SH-SY5Y (cell line): Measurements from ENCODE around the gene ZNF777.

Source experiments
- GATA2 ChIP-seq: IDR thresholded peaks from 2 replicates; pipeline ENCODE4 v1.6.1; 2011; ENCODE audit warnings: mild to moderate bottlenecking, low read depth, low read length
- GATA3 ChIP-seq: IDR thresholded peaks from 2 replicates; pipeline ENCODE4 v1.6.1; 2011; ENCODE audit warnings: low read depth, mild to moderate bottlenecking, low read length, moderate library complexity

The ZNF777 gene

DNA sequence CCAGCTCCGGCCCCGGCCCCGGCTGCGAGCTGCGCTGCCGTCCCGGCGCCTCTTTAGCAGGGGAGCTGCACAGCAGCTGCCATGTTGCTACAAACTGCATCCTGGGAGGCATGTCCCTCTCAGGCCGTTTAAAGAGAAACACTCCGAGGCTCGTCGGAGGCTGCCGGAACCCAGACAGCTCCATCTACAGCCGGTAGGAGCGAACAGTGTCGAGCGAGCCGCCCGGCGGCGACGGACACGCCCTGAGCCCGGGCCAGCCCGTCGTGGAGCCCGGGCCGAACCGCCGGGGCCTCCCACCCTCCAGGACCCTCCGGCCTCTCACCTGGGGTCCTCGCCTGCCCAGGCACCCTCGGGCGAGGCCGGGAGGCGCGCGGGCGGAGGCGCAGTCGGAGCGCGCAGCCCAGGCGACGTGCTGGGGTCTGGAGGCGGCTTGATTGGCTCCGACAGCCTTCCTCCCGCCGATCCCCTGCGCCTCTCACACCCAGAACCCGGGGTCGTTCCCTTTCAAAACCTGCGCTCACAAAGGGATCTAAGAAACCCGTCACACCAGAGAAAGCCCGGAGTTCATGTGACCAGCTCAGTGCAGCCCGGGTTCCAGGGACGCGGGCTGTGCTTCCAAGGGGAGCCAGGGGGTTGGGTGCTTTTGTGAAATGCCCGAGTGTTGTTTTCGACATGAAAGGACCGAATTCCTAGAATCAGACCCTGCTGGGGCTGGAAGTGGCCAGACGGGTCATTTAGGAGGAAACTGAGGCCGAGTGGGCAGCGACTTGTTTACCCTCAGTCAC, at the start of gene ZNF777:
TSS of gene ZNF777 (minus strand) at position 570 of the 785 bp plus-strand sequence. CDS start 5,040 bp downstream, outside the sequence.
- TF ChIP-seq GATA3 (no peak), GATA2 (no peak)

DNA sequence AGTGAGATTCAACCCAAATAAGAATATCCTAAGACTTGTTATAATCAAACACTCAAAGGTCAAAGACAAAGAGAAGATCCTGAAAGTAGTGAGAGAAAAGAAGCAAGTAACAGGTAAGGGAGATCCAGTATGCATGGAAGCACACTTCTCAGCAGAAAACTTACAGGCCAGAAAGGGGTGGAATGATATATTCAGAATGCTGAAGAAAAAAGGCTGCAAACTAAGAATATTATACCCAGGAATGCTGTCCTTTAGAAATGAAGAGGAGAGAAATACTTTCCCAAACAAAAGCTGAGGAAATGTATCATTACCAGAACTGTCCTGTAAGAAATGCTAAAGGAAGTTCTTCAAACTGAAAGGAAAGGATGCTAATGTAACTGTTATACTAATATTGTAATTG, 49.4 kb upstream of the ZNF777 start:
- TF ChIP-seq GATA2 (no peak), GATA3 (no peak)

DNA sequence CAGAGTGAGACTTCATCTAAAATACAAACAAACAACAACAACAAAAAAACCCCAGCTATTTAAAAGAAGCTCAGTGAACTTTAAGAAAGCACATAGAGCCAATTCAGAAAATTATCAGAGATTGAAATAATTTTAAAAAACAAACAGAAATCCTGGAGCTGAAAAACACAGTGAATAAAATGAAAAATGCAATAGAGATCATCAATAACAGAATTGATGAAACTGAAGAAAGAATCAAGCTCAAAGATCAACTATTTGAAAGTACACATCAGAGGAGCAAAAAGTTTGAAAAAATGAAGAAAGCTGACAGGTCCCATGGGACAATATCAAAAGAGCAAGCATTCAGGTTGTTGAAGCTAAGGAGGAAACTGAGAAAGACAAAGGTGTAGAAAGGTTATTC, 48.9 kb upstream of the ZNF777 start:
- TF ChIP-seq GATA3: no peak
- no peak for TF ChIP-seq GATA2

DNA sequence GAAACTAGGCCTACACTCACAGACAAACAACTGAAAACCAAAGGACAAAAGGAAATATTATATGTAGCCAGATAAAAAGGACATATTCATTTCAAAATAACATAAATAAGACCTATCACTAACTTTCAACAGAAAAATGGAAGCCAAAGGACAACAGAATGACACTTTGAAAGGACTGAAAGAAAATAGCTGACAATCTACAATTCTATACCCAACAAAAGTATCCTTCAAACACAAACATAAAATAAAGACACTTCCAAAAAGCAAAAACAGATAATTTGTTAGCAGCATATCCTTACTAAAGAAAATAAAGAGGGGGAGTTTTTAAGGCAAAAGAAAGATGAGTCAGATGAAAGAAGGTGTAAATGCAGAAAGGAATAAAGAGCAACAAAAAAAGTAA, 44.7 kb upstream of the ZNF777 start:
- TF ChIP-seq GATA3 (no peak), GATA2 (no peak)

DNA sequence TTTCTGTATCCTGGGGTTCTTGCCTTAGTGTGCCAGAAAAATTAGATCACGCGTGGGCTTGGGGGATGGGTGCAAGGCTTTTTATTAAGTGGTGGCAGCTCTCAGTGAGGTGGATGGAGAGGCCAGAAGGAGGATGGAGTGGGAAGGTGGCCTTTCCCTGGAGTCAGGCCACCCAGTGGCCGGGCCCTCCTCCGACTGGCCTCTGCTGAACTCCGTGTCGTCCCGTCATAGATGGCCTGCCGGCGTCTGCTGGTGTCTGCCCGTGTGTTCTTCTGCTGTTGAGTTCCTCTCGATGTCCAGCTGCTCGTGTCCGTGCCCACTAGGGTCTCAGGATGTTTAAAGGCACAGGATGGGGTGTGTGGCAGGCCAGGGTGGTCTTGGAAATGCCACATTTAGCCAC, 40.8 kb upstream of the ZNF777 start:
- TF ChIP-seq GATA2 (no peak), GATA3 (no peak)

DNA sequence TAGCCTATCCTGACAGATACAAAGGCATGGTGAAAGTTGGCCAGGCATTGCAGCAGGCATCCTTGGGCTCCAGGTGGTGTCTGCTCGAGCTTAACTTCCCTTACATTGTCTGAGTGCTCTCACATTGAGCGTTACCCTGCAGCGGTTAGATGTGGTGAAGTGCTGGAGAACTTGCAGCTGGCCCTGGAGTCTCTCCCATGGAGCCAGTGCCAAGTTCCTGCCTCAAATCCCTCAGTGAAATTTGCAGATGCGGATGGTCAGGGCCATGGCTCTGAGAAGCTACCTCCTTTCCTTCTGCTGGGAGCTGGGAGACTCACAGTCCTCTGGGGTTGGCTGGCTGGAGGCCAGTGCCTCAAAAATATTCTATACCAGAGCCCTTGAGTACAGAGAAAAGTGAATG, 40.0 kb upstream of the ZNF777 start:
- TF ChIP-seq GATA2 (no peak), GATA3 (no peak)

DNA sequence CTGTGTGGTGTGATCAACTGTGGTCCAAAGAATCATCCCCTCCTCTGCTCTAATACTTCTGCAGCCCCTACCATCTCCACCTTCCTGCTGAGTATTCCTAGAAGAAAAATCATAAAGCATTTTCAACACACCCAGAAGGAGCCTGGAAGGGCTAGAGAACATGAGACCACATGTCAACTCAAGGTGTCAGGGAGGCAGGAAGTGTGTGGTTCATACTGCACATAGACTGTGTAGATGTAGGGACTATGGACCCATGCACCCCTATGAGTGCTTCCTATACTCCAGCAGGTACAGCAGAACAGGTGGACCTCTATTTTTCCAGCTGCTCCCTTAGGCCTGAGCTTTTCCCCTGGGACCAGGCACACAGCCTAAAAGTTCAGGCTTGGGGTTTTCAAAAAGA, 39.3 kb upstream of the ZNF777 start:
- TF ChIP-seq GATA2: no peak
- no peak for TF ChIP-seq GATA3

DNA sequence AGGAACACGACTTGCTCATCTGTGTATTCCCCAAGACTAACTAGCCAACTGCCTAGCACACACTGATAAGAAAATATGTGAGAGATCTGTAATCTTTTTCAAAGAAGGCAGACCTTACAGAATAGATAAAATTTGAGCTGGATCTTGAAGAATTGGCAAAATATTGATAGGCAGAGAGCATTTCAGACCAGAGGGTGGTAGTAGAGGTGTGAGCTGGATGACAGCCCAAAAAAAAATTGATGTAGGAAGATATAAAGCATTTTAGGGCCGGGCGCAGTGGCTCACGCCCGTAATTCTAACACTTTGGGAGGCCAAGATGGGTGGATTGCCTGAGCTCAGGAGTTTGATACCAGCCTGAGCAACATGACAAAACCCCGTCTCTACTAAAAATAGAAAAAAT, 37.9 kb upstream of the ZNF777 start:
- TF ChIP-seq GATA3 (no peak), GATA2 (no peak)

DNA sequence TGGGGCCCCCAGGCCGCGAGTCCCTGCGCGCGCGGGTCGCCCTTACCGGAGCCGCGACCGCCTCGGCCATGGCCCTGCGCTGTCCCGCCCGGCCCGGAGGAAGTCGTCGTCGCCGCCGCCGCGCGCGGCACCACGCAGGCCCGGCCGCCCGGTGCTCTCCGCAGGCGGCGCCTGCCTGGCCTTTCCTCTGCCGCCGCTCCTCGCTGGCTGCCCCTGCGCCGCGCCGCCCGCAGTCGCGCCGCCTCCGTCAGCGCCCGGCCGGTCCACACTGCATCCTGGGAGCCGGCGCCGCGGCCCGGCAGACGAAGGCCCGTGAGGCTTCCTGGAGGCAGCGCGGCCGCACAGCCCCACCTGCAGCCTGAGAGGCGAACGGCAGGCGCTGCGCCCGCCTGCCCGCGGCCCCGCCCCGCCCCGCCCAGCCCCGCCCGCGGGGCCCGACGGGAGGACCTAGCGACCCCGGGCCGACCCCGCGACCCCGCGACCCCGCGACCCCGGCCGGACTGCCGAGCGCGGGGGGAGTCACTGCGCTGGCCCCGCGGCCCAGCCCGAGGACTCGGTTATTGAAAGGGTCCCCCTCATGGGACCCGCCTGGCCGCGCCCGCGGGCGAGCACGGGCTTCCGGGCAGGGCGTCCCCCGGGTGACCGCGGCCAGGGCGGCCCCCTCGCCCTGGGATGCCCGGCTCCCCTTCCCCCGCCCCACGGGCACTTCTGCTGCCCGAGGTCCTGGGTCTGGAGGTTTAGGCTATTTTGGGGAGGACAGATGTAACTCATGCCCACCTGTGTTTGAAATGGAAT, 36.8 kb upstream of the ZNF777 start, which contains the start of gene ZNF746:
TSS of gene ZNF746 (minus strand) at position 343 of the 795 bp plus-strand sequence. CDS start at position 70, 273 bp downstream.
- TF ChIP-seq GATA2: no peak
- TF ChIP-seq GATA3: no peak

DNA sequence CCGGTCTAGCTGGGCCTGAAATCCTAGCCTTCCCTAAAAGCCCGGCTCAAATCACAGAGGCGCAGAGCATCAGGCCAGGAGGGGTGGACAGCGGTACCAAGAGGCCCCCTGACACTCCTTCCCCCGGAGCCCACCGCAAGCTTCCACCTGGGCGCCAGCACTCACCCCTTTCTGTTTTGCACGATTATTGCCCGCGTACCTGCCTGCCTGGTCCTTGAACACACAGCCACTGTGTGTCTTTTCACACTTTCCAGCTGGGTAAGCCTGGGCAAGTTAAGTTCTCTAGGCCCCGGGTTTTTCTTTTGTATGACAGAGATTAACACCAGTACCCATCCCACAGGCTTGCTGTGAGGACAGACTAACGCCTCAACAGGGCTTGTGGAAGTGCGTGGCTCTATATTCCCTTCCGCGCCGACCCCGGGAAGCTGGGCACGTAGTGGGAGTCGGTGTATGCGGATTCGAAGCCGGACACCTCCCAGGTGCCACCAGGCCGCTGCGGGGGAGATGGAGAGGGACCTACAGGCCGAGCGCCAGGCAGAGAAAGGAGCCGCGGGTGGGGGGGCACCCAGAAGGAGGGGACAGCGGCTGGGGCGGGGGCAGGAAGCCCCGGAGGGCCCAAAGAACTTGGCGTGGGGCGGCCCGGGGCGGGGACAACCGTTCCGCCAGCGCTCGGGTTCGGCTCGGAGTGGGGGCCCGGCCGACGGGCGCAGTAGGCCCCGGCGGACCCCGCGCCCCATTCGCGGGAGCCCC, 36.0 kb upstream of the ZNF777 start:
- no peak for TF ChIP-seq GATA3
- no peak for TF ChIP-seq GATA2

DNA sequence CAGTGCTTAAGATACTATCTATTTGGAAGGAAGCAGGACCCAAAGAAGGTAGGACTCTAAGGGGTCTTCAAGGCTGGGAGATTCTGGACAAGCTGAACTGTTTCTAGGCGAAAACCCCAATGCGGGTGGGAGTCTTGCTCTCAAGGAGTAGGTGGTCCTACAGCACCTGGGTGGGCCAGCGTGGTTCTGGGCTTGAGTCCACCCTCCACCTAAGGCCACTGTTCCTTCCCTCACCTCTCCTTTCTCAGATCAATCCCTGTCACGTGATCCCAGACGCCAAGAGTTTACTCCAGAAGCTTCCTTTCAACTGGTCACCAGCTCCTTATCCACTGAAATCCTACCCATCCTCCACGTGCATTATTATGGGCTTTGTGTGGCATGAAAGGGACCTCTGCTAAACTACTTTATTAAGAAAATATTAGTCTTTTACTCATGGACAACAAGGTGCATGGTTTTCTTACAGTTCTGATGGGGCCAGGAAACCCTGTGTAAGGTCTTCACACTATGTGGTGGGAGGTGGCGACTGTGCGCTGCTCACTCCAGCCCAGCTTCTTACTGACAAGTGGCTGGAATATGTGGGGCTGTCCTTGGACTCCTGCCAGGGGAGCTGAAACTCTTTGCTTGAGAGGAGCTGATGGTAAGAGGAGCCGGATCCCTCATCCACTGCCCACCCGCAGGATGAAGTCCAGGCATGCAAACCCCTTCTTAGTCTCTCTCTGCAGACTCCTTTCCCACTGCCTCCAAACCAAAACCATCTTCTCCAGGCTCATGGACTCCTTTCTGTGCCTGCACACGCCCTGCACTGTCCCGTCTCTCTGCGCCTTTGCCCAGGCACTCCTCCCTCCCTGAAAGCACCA, 35.2 kb upstream of the ZNF777 start:
- TF ChIP-seq GATA3: no peak
- no peak for TF ChIP-seq GATA2

DNA sequence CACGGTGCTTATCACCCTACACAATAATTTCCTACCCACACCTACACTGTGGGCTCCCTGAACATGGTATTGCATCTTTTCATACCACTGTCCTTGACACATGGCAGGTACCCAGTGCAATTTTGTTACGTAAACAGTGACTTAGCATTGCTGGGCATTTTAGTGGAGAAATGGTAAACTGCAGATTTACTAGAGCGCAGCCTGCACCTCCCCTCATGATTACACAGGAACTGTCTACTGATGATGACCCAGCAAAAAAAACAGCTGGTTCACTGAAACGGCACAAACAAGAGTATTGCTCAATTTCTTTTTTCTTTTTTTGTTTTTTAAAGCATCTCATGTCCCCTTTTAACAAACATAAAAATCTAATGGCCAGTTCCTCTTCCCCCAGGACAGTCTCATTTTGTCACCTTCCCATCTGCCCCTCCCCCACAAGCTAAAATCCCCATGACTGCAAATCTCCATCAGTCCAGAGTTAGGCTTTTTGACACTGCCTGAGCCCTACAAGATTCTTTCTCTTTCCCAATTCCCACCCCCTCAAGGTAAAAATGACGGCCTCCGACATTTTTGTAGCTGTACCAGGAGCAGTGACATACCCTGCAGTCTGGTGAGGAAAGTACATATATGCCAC, 34.0 kb upstream of the ZNF777 start:
- no peak for TF ChIP-seq GATA3
- no peak for TF ChIP-seq GATA2

DNA sequence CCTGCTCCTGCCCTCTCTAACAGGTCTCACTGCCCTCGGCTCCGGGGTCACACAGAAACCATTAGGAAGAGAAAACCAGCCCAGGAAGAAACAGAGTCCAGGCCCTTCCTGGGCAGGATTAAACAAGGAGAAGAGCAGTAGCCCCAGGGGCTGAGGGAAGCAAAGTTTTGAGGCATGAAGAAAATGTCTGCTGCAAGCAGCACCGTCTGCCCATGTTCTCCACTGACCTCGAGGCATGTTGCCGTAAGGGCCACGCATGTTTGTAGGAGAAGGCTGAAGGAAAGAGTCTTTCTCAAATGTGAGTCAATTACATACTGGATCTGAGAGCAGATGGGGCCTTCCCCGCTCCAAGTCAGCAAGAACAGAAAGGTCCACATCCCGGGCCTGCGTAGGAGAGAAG, 32.5 kb upstream of the ZNF777 start:
- no peak for TF ChIP-seq GATA3
